Cardiac septum (tissue), 1 donor: ENCODE data around the gene CPNE2. TPM values are rescaled to one million over a fixed set of nuclear protein-coding genes. Genes with fewer than 3 reads are reported as not detected.
"Not testable (repeated sequence)": the region's sequence is repeated elsewhere in the genome, so short reads cannot be mapped to it uniquely, and the experiment has no call there.

Experiments used
- DNase-seq: peaks from one replicate; pipeline ENCODE4 v3.0.0-alpha.2; 2020; ENCODE audit warnings: low spot score
- intact Hi-C: fragments of 100-400 bp; cut with DNase I; formaldehyde crosslinking; loops from one replicate; pipeline ENCODE4 v1.14.0; 2022
- total RNA-seq: library from RNA; stranded (reverse); fragmentation: NEBNext Ultra II Directional; extraction: Animal tissue kit (Norgen Biotek cat#: 25700); gene quantifications from one replicate; pipeline ENCODE4 v1.2.1, GENCODE V29; 2021
- donor health status: DM: no; HTN: no; CAD: no.

CPNE2 gene
- total RNA-seq, 1 donor from 2014 or later = 9.6 TPM

GRCh38 chr16:57067347-57067746 lies 25.0 kb upstream of the CPNE2 start:
- intact Hi-C loops = no loop called here

GRCh38 chr16:57069053-57069452 lies 23.3 kb upstream of the CPNE2 start:
- no peak for DNase-seq
- intact Hi-C loops = no loop called here

More at GRCh38 chr16:57067347-57067746, 25.0 kb upstream of the CPNE2 start:
- DNase-seq = no peak

GRCh38 chr16:57069635-57070370 lies 22.6 kb upstream of the CPNE2 start:
- intact Hi-C loops = no loop called here
- DNase-seq = no peak

- intact Hi-C loops = no loop called here
- no peak for DNase-seq
Observed at GRCh38 chr16:57070424-57070823, 22.0 kb upstream of the CPNE2 start.

GRCh38 chr16:57071081-57071732 lies 21.2 kb upstream of the CPNE2 start:
- intact Hi-C loops, DNase-seq: not testable (repeated sequence)

DNA sequence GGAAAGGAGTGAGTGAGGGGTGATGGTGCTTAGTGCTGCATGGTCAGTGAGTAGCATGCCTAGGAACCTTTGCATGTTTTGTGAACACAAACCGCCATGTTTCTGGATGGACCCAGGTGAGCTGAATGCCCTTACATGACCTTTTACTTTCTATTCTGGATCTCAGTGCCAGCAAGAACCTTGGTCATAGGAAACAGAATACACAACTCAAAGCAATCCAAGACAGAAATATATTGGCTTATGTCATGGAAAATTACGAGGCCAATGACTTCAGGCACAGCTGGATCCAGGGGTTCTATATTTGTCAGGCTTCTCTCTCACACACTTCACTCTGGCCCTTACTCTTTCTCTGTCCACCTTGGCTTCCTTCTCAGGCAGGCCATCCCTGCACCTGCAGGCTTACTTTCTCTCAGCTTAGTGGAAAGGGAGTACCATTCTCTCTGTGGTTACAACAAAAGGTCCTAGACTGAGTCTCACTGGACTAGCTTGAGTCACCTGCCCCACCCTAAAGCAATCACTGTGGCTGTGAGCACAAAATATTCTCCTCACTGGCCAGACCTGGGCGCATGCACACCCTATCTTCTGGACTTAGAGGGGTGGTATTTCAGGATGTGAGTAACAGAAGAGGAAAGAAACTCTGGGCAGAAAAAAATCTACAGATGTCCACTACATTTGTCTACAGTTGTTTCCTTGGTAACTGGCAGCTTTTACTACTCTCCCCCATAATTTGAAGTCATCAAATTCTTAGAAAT lies 20.4 kb upstream of the CPNE2 start:
- intact Hi-C loops = no loop called here
- no peak for DNase-seq

DNA sequence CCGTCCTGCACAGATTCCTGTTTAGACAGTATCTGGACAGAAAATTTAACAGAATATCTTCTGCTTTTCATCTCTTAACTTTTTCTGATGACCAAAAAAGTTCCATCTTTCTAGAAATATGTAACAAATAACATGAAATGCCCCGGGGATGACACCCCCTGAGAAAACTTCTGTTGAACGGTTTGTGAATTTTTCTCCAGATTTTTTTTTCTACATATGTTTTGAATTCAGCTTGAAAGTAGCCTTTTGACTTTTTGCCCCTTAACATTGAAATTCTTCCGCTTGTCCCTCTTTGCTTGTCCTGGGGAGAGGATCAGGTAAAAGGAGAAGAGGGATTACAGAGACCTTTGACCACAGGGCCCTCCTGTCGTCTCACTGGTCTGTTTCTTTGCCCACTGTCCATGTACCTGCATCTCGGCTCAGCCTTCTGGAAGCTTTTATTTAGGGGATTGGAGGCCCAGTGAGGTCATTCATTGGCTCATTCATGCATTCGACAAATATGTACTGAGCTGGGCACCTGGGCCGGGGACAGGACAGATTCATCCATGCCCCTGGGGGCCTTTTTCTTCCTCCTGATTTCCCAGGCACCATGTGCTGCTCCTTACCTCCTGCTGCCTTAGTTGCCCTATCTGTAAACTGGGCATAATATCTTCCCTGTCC lies 19.6 kb upstream of the CPNE2 start:
- intact Hi-C loops = no loop called here
- DNase-seq = no peak

GRCh38 chr16:57077714-57078113 lies 14.7 kb upstream of the CPNE2 start:
- DNase-seq = no peak
- intact Hi-C loops = no loop called here

- intact Hi-C loops = loop anchor here (10.0 kb wide), 1 partner anchor 333 kb away; no protein-coding TSS in a partner anchor
- DNase-seq = no peak
Observed at GRCh38 chr16:57081744-57082143, 10.6 kb upstream of the CPNE2 start.

GRCh38 chr16:57082664-57083063 lies 9.7 kb upstream of the CPNE2 start:
- intact Hi-C loops = loop anchor here (10.0 kb wide), 1 partner anchor 332 kb away; no protein-coding TSS in a partner anchor
- DNase-seq = no peak

DNA sequence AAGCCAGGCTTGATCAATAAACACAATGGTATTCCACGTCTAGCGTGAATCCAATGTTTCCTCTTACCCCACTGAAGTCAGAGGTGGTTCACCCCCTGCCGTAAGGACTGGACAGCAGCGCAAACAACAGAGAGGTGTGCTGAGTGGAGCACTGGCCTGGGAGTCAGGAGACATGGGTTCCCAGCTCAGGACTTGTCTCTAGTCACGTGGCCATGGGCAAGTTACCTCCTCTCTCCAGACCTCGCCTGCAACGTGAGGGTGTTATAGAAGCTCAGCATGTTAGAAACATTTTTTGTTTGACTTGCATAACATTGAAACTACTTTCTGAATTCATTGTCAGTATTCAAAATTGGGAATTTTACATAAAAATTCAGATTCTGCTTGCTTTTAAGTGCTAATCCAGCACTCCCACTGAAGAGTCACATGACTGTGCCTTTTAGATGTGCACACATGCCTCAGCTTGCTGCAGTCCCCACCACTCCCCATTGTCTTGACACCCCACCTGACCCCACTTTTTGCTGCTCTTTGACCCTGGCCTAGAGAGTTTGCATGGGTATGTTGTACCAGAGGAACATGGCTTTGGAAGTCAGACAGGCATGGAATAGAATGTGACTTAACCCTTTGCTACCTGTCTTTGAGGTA lies 8.8 kb upstream of the CPNE2 start:
- intact Hi-C loops = loop anchor here (1.0 to 10.0 kb wide), 2 partner anchors 85 to 331 kb away; no protein-coding TSS in a partner anchor
- DNase-seq = no peak

GRCh38 chr16:57084257-57084770 lies 8.1 kb upstream of the CPNE2 start:
- intact Hi-C loops = loop anchor here (1.0 to 10.0 kb wide), 2 partner anchors 84 to 330 kb away; no protein-coding TSS in a partner anchor
- peak; percentile 89 for DNase-seq

GRCh38 chr16:57084996-57085395 lies 7.4 kb upstream of the CPNE2 start:
- no peak for DNase-seq
- intact Hi-C loops = loop anchor here (1.0 to 10.0 kb wide), 3 partner anchors 83 to 330 kb away; no protein-coding TSS in a partner anchor

DNA sequence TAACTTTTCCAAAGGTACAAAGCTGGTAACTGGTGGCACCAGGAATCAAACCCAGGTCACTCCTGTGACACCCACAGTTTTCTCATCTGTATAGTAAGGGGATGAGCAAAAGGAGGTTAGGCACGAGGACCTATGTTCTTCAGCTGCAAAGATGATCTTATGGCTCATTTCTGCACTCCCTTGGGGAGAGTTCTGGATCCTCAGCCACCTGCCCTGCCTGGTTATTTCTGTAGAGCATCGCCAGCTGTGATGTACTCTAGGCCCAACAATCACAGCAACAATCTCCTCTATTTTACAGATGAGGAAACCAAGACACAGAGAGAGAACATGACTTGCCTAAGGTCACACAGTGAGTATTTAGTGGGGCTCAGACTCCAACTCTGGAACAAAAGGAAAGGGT lies 5.4 kb upstream of the CPNE2 start:
- intact Hi-C loops = loop anchor here (5.0 to 10.0 kb wide), 2 partner anchors 210 to 328 kb away; no protein-coding TSS in a partner anchor
- no peak for DNase-seq

- no peak for DNase-seq
- intact Hi-C loops = loop anchor here (5.0 to 10.0 kb wide), 2 partner anchors 208 to 325 kb away; no protein-coding TSS in a partner anchor
Observed at GRCh38 chr16:57089406-57089805, 3.0 kb upstream of the CPNE2 start.

DNA sequence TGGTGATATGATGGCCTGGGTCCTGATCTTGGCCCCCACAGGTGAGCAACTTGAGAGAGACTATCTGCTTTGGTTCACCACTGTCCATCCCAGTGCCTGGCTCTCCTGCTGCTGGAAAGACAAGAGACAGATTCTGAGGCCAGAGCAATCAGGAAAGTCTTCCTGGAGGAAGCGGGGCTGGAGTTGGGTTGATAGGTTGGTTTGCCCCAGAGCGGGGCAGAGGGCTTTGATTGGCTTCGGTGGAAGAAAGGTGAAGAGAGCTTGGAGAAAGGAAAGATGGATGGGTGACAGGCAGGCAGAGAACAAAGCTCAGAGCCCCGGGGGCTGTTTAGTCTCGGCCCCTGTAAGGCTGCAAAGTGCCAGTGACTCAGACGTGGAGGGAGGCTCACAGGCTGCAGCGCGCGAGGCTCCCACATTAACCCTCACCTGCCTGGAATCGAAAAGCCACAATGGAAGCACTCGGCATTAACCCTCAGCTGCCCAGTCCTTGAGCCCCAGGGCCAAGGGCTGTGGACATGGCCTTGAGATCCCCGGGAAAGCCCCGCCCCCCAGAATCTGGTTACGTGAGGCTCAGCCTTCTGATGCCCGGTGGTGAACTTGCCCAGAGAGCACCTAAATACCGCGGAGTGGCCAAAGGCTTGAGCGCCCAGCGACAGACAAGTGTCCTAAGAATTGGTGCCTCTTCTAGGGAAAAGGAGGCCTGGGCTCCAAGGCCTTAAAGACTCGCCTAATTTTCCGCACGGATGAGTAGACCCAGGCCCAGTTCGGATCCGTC lies 996 bp upstream of the CPNE2 start:
- DNase-seq = no peak

DNA sequence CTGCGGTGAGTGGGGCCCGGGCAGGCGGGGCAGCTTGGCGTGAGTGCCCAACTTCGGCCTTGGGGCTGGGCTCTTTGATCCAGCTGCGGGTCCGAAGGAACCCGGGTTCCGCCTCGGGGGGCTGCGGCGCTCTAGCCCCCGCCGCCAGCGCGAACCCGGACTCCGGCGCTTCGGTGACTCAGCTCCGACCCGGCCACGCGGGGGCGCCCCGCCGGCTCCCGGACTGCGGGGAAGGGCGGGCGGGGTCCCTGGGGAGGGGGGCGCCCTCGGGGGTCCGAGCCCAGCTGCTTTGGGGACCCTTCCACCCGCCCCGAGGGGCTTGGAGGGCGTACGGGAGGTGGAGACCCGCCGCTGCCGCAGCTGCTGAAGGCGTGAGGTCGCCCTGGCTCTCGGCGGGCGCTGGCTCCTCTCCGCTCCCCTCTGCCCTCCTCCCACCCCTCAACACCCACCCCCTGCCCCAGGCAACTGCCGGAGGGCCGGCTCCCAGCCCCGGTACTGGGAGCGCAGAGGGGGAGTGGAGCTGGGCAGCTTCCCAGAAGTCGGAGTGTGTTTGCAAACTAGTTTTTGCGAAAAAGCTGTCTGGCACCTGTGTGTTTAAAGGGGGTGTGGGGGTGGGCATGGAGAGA lies 516 bp downstream of the CPNE2 start:
- DNase-seq = peak; percentile 86
- intact Hi-C loops = no loop called here

More for the DNA sequence above, 996 bp upstream of the CPNE2 start:
- intact Hi-C loops = no loop called here
